ENCODE measurements around the gene MPRIP. TPM values are rescaled to one million over a fixed set of nuclear protein-coding genes. Genes with fewer than 3 reads are reported as not detected.

MPRIP gene
- total RNA-seq, 4 donors from 2014 or later: 122 to 207 (median 145) TPM

DNA sequence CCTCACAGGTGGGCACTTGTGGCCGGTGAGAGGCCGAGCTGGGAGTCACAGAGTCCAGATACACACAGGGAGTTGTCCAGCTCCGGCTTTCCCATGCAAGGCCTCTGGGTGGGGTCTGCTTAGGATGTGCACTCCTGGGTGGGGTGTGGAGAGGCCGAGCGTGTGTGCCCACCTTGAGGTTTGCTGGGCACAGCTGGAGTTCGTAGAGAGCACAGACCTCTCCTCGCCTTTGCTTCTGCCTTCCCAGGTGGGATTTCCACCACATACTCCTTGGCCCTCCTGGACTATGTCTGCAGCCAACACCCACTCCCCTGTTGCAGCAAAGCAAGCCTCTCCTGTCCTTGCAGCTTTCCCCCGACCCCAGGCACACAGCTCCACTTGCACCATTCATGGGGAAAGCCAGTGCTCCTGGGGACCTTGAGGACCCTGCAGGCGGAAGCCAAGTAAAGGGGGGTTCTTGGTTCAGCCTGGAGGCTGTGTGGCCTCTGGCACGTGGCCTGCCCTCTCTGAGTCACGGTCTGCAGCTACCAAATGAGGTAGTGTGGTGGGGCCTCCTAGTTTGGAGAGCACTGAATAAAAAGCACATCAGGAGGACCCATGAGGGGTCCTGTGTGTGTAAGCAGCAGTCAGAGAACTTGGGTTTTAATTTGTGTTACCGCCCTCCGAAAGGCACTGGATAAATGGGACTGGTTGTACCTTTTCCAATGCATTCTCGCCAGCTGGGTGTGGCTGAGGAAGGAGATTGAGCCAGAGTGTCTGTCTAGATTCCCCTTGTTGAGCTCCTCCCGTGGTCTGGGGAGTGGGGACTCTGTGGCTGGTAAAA, 31.5 kb downstream of the MPRIP start:
- Histone ChIP-seq H3K4me1 (peaks cover 72% of the 10 kb centered on the region), H3K27me3 (no peaks in the 10 kb centered on the region), H3K9me3 (no peaks in the 10 kb centered on the region), H3K36me3 (peaks cover 20% of the 10 kb centered on the region), H3K4me3 (no peak overlapping the region), H3K27ac (peak overlapping the region; percentile 15)
- DNase-seq (ENCODE audit: low spot score in 2 of 2): no peak
- TF ChIP-seq EP300 (IDR thresholded peaks at IDR 0.05) (no peak), POLR2A (IDR thresholded peaks at IDR 0.05) (no peak), POLR2AphosphoS5 (IDR thresholded peaks at IDR 0.05) (no peak)
- TF ChIP-seq, protein P1, sequence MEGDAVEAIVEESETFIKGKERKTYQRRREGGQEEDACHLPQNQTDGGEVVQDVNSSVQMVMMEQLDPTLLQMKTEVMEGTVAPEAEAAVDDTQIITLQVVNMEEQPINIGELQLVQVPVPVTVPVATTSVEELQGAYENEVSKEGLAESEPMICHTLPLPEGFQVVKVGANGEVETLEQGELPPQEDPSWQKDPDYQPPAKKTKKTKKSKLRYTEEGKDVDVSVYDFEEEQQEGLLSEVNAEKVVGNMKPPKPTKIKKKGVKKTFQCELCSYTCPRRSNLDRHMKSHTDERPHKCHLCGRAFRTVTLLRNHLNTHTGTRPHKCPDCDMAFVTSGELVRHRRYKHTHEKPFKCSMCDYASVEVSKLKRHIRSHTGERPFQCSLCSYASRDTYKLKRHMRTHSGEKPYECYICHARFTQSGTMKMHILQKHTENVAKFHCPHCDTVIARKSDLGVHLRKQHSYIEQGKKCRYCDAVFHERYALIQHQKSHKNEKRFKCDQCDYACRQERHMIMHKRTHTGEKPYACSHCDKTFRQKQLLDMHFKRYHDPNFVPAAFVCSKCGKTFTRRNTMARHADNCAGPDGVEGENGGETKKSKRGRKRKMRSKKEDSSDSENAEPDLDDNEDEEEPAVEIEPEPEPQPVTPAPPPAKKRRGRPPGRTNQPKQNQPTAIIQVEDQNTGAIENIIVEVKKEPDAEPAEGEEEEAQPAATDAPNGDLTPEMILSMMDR (IDR thresholded peaks at IDR 0.05): no peak
- 68% methylated on average over 11 of the region's 15 CpGs for WGBS

DNA sequence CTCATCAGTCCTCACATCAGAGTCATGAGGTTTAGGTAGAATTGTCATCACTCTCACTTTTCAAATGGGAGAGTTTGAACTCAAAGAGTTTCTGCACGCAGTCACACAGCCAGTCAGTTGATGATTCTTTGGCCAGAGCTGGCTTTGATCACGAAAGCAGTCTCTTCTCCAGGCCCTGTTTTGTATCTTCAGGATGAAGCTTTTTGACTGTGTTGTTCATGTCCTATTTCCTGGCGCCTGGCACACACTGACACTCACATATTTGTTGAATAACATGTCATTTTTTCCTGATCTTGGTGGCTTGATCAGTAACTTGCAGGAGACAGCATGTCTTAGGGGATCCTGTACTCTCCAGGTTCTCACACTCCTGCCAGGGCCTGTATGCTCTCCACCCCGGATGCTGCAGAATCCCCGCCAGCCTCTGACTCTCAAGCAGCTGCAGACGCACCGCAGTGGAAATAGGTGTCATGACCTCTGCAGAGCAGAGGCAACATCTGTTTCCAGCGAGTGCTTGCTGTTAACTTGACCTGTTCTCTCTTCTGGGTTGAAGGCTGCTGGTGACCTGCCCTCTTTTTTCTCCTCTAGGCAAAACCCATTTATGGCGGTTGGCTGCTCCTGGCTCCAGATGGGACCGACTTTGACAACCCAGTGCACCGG, 33.0 kb downstream of the MPRIP start:
- DNase-seq (ENCODE audit: low spot score in 2 of 2): no peak
- Histone ChIP-seq H3K27me3 (no peaks in the 10 kb centered on the region), H3K9me3 (no peaks in the 10 kb centered on the region), H3K4me1 (peaks cover 87% of the 10 kb centered on the region), H3K27ac (peak overlapping the region; percentile 46), H3K4me3 (no peak overlapping the region), H3K36me3 (peaks cover 20% of the 10 kb centered on the region)
- WGBS: 24% methylated on average over 11 of the region's 11 CpGs
- TF ChIP-seq POLR2A (IDR thresholded peaks at IDR 0.05) (no peak), POLR2AphosphoS5 (IDR thresholded peaks at IDR 0.05) (no peak), EP300 (IDR thresholded peaks at IDR 0.05) (no peak)
- TF ChIP-seq, protein P1 (IDR thresholded peaks at IDR 0.05): no peak

DNA sequence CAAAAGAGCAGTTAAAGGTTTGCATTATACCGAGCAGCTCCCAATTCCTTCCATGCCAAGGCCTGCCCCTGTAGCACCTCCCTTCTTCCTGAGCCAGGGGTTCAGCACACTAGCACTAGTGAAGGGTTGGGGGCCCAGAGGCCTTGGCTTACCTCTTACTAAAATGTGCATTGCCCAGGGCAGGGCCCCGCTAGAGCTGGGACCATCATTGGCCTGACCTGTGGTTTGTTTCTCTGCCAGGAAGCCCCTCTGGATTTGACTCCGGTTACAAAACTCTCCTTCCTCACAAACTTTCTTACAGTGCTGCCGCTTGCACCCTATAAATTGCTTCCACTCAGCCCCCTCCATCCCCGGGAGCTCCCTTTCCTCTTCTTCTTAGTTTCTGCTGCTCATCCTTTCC, 33.8 kb downstream of the MPRIP start:
- Histone ChIP-seq H3K4me3 (no peak overlapping the region), H3K27ac (peak overlapping the region; percentile 31), H3K27me3 (no peaks in the 10 kb centered on the region), H3K4me1 (peaks cover 88% of the 10 kb centered on the region), H3K36me3 (peaks cover 20% of the 10 kb centered on the region), H3K9me3 (no peaks in the 10 kb centered on the region)
- DNase-seq (ENCODE audit: low spot score in 2 of 2): no peak
- TF ChIP-seq EP300 (IDR thresholded peaks at IDR 0.05): no peak
- TF ChIP-seq POLR2AphosphoS5 (IDR thresholded peaks at IDR 0.05): no peak
- TF ChIP-seq, protein P1 (IDR thresholded peaks at IDR 0.05): no peak
- TF ChIP-seq POLR2A (IDR thresholded peaks at IDR 0.05): no peak
- 78% methylated on average over 5 of the region's 5 CpGs for WGBS

DNA sequence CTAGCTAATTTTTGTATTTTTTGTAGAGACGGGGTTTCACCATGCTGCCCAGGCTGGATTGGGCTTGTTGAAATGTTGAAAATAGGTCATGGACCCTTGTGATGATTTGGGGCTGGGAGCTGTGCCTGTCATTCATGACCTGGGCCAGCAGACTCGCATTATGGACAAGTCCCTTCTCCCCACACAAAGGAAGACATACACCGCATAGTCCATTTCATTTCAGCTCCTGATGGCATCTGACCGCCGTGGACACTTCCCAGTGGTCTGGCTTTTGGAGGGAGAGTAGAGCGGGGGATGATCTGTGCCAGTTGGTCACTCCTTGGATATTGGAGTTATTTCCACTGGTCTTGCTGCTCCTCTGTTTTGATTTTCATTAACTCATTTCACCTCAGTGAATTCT, 34.8 kb downstream of the MPRIP start:
- WGBS: 97% methylated on average over 6 of the region's 6 CpGs
- TF ChIP-seq, protein P1 (IDR thresholded peaks at IDR 0.05): no peak
- TF ChIP-seq POLR2AphosphoS5 (IDR thresholded peaks at IDR 0.05) (no peak), EP300 (IDR thresholded peaks at IDR 0.05) (no peak), POLR2A (IDR thresholded peaks at IDR 0.05) (no peak)
- no peak for DNase-seq (ENCODE audit: low spot score in 2 of 2)
- H3K36me3 ChIP-seq: peaks cover 20% of the 10 kb centered on the region
- H3K27me3 ChIP-seq: no peaks in the 10 kb centered on the region
- H3K4me3 ChIP-seq: no peak overlapping the region
- H3K27ac ChIP-seq: no peak overlapping the region
- no peaks in the 10 kb centered on the region for H3K9me3 ChIP-seq
- peaks cover 87% of the 10 kb centered on the region for H3K4me1 ChIP-seq
